ENCODE data around the gene SNAP25.

Gene SNAP25

GRCh38 chr20:10332656-10333415 is 114.2 kb downstream of the SNAP25 start:
- no peak for DNase-seq (ENCODE audit: low read depth in 2 of 2)

DNA sequence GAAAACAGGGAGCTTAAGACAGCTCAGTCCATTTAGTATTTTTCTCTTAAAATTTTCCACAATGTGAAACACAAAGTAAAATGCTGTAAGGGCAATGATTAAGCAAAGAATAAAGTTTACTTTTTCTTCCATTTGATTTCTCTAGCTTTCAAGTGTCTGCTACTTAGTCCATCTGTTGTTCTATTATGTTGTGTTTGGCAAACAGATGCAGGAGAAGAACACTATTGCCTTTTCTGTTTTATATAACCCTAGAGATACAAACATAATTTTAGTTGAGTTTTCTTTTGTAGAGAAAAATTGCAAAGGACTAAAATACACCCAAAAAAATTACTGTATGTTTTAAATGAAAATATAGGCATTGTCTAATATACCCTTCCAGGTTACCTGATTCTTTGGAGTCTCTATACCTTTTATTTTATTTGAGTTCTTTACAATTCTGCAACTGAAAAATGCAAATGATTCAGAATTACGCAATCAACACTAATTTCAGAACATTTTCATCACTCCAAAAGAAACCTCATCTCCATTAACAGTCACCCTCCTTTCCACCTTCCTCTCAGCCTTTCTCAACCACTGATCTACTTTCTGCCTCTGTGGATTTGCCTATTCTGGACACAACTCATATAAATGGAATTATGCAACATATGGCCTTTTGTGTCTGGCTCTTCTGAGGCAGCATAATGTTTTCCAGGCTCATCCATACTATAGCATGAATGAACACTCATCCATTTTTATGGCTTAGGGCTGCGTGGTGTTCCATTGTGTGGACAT is 118.5 kb downstream of the SNAP25 start:
- DNase-seq (ENCODE audit: low read depth in 2 of 2): no peak

- DNase-seq (ENCODE audit: low read depth in 2 of 2): no peak
Measured at GRCh38 chr20:10338426-10339180, 120.0 kb downstream of the SNAP25 start.

- no peak for DNase-seq (ENCODE audit: low read depth in 2 of 2)
Measured at GRCh38 chr20:10339609-10340008, 121.0 kb downstream of the SNAP25 start.

- DNase-seq (ENCODE audit: low read depth in 2 of 2): no peak
Measured at GRCh38 chr20:10342152-10342551, 123.5 kb downstream of the SNAP25 start.

DNA sequence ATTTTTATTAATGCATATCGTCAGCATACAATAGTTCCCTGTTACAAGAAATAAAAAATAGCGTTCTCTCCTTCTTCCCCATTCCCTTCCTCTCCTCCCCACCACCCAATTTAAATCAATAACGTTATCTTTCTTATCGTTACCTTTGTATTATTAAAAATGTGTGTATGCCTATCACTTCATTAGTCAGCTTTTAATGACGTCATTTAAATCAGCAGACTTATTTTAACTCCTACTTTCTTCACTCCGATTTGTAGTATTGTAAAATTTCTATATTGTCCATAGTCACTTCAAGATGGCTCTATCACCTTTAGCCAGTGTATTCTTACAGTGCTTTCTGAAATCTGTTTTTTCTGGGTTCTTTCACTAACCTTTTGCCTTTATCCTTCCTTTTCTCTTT is 126.3 kb downstream of the SNAP25 start:
- no peak for DNase-seq (ENCODE audit: low read depth in 2 of 2)

DNA sequence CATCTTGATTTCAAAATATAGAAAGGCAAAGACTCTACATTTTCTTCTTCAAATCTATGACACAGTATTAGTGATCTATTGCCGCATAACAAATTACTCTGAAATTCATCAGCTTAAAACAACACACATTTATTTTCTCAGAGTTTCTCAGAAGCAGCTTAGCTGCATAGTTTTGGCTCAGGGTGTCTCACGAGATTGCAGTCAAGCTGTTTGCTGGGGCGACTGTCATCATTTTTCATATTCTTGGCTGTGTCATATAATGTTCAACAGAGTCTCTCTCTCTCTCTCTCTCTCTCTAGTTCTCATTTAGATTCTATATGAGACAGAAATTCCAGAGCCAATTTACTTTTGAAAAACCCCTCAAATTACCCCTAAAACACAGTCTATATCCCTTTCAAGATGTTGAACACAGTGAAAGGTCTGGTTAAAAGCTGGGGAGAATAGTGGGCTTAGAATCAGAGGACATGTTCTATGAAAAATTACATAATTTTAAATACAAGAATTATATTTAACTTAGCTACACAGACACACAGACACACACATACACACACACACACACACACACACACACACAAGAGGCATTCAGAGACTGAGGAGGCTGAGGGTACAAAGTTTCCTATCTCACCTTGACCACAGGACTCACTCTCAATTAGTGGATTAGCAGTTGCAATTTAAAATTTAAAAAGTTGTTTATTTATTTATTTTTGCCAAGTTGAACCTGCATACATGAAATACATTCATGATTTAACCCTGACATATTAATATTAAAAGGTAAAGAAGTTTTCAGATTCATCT is 128.7 kb downstream of the SNAP25 start:
- no peak for DNase-seq (ENCODE audit: low read depth in 2 of 2)

DNA sequence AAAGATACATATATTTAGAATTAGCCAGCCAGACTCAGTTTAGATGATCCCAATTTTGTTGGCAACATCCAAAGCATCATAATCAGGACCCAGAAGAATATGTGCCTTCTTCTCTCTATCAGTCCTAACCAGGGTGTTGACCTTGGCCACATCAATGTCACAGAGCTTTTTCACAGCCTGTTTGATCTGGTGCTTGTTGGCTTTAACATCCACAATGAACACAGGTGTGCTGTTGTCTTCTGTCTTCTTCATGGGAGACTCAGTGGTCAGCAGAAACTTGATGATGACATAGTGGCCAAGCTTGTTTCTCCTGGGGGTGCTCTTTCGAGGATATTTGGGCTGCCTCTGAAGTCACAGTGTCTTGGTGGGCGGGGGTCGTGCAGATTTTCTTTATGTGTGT is 130.5 kb downstream of the SNAP25 start:
- DNase-seq (ENCODE audit: low read depth in 2 of 2): no peak

DNA sequence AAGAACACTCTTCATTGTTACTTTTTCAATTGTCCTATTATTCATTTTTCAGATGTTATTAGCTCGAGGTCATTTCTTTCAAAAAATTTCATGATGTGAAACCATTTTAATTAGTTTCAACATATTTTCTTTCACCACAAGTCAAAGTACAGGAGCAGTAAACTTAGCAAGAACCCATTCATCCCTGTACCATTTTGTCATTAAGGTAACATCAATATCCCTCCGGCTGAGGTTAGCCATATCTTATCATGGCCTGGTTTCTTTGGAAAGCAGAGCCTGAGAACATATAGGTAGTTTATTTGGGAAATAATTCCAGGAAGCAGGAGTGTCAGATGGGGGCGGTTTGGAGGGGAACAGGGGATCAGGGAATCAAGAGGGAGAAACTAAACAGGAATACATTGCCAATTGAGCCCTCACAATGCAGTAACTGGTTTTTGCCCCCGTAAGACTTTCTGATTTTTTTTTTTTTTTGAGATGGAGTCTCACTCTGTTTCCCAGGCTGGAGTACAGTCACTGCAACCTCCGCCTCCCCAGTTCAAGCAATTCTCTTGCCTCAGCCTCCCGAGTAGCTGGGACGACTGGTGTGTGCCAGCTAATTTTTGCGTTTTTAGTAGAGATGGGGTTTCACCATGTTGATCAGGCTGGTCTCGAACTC is 131.7 kb downstream of the SNAP25 start:
- DNase-seq (ENCODE audit: low read depth in 2 of 2): no peak

GRCh38 chr20:10352934-10353824 is 134.5 kb downstream of the SNAP25 start:
- DNase-seq (ENCODE audit: low read depth in 2 of 2): no peak

DNA sequence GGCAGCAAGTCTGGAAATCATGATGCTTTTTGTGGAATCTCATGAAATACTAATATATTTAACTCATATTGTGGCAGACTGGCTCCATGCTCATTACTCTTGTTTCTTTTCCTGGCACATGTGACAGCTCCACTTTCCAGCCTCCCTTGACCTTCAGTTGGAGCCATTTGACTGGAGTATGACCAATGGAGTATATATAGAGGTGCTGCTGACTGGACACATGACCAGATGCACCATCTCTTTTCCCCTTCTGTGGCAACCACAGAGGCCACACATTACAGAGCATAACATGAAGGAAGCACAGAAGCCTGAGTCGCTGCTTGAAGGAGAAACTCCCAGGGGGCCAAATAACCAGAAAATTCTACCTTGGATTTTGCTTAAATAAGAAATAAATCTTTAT is 138.0 kb downstream of the SNAP25 start:
- no peak for DNase-seq (ENCODE audit: low read depth in 2 of 2)
